ENCODE measurements around the gene COP1. TPM values are rescaled to one million over a fixed set of nuclear protein-coding genes. Genes with fewer than 3 reads are reported as not detected.

The COP1 gene
- total RNA-seq, 4 donors from 2014 or later = 32.5 to 60.1 (median 35.7) TPM

DNA sequence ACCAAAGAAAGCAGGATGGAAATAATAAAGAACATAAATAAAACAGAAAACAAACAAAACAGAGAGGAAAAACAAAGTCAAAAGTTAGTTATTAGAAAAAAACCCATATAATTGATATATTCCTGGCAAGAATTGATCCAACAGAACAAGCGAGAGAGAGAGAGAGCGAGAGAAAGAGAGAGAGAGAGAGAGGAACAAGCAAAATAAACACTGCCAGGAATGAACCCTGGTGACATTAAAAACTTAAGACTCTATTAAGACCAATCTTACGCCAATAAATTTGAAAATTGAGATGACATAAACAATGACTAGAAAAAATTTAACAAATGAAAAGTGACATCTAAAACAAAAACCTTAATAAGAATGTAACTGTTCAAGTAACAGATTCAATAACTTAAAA, 64.1 kb downstream of the COP1 start:
- intact Hi-C loops (cut with DNase I) = no loop called here
- Histone ChIP-seq H3K27me3 (no peaks in the 10 kb centered on the region), H3K4me3 (no peak overlapping the region), H3K27ac (no peak overlapping the region), H3K36me3 (peaks cover 0 to 39% (median 0%) of the 10 kb centered on the region in 3 donors), H3K9me3 (no peaks in the 10 kb centered on the region), H3K4me1 (no peaks in the 10 kb centered on the region)
- DNase-seq = no peak
- no peak for TF ChIP-seq POLR2A (IDR thresholded peaks at IDR 0.05)
- TF ChIP-seq, protein P1, sequence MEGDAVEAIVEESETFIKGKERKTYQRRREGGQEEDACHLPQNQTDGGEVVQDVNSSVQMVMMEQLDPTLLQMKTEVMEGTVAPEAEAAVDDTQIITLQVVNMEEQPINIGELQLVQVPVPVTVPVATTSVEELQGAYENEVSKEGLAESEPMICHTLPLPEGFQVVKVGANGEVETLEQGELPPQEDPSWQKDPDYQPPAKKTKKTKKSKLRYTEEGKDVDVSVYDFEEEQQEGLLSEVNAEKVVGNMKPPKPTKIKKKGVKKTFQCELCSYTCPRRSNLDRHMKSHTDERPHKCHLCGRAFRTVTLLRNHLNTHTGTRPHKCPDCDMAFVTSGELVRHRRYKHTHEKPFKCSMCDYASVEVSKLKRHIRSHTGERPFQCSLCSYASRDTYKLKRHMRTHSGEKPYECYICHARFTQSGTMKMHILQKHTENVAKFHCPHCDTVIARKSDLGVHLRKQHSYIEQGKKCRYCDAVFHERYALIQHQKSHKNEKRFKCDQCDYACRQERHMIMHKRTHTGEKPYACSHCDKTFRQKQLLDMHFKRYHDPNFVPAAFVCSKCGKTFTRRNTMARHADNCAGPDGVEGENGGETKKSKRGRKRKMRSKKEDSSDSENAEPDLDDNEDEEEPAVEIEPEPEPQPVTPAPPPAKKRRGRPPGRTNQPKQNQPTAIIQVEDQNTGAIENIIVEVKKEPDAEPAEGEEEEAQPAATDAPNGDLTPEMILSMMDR (IDR thresholded peaks at IDR 0.05) = no peak
- 81 to 96% methylated on average over 3 of the region's 3 CpGs for WGBS, 2 donors

DNA sequence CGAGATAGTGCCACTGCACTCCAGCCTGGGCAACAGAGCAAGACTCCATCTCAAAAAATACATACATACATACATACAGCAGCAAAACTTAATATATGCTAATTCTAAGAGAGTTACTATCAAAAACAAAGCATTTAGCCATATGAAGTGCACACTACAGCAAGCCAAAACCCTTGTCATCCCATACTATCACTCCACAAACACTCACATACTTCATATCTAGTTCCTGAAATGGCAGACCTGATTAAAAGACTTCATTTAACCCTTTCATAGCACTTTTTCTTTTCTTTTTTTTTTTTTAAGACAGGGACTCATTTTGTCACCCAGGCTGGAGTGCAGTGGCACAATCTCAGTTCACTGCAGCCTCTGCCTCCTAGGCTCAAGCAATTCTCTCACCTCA, 65.6 kb downstream of the COP1 start:
- Histone ChIP-seq H3K4me1 (no peaks in the 10 kb centered on the region), H3K27me3 (no peaks in the 10 kb centered on the region), H3K27ac (no peak overlapping the region), H3K4me3 (no peak overlapping the region), H3K36me3 (peaks cover 0 to 28% (median 0%) of the 10 kb centered on the region in 3 donors), H3K9me3 (no peaks in the 10 kb centered on the region)
- DNase-seq = no peak
- no peak for TF ChIP-seq POLR2A (IDR thresholded peaks at IDR 0.05)
- TF ChIP-seq, protein P1 (IDR thresholded peaks at IDR 0.05) = no peak
- WGBS, 2 donors = 90 to 100% methylated on average over 1 of the region's 1 CpG
- intact Hi-C loops (cut with DNase I) = no loop called here

DNA sequence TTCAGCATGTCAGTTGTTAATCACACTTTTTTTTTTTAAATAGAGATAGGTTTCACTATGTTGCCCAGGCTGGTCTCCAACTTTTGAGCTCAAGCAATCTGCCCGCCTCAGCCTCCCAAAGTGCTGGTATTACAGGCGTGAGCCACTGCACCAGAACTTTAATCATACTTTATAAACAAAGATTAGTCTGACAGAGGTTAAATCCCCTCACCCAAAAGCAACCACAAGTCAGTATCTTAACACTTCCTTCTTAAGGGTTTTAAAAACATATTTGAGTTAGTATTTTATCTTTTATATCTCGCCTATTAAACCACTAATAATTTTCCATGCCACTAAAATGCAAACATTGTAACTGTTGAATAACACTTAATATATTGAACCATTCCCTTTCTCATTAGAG, 70.2 kb downstream of the COP1 start:
- intact Hi-C loops (cut with DNase I) = no loop called here
- Histone ChIP-seq H3K4me1 (no peaks in the 10 kb centered on the region), H3K27me3 (no peaks in the 10 kb centered on the region), H3K9me3 (no peaks in the 10 kb centered on the region), H3K4me3 (no peak overlapping the region), H3K27ac (no peak overlapping the region), H3K36me3 (peaks cover 0 to 23% (median 0%) of the 10 kb centered on the region in 3 donors)
- WGBS, 2 donors = 85 to 87% methylated on average over 3 of the region's 3 CpGs
- DNase-seq = no peak
- TF ChIP-seq POLR2A (IDR thresholded peaks at IDR 0.05) = no peak
- TF ChIP-seq, protein P1 (IDR thresholded peaks at IDR 0.05) = no peak

DNA sequence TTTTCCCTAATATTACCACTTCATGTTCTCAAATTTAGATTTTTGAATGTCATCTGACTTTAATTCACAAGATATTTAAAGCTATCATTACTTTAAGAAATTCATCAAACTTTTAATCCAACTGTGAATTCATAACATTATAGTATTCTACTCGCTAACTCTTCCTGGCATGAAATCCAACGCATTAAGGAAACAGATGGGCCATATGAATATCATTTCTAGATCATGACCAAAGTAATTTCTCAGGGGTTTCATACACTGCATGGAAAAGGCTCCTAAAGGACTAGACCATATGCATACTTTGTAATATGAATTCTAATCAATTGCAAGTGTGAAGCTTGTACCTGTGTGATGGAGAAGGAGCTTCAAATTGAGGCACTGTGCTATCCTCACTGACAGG, 72.4 kb downstream of the COP1 start:
- Histone ChIP-seq H3K9me3 (no peaks in the 10 kb centered on the region), H3K4me1 (no peaks in the 10 kb centered on the region), H3K27ac (no peak overlapping the region), H3K36me3 (peaks cover 0 to 14% (median 0%) of the 10 kb centered on the region in 3 donors), H3K4me3 (no peak overlapping the region), H3K27me3 (no peaks in the 10 kb centered on the region)
- intact Hi-C loops (cut with DNase I) = no loop called here
- DNase-seq = no peak
- TF ChIP-seq, protein P1 (IDR thresholded peaks at IDR 0.05) = no peak
- TF ChIP-seq POLR2A (IDR thresholded peaks at IDR 0.05) = no peak
- WGBS, 2 donors = 70 to 73% methylated on average over 2 of the region's 2 CpGs

DNA sequence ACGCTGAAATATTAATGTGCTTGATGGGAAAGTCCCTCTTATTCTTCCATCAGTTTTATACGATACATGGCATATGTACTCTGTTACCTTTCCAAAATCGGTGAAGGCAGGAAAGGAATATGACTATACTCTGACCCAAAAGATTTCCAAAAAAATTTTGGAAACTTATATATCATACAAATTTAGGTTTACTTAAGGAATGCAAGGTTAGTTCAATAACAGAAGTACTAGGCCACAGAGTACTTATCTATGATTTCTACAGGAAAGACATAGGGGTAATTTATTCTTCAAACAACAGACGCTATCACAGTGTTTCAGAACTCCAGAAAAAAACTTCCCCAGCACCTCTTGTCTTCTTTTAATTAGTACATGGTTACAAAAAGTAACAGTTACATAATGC, 84.8 kb downstream of the COP1 start:
- H3K9me3 ChIP-seq = peaks cover 0 to 13% (median 6%) of the 10 kb centered on the region in 3 donors
- H3K36me3 ChIP-seq = peaks cover 0 to 36% (median 0%) of the 10 kb centered on the region in 3 donors
- no peak for DNase-seq
- H3K27me3 ChIP-seq = no peaks in the 10 kb centered on the region
- H3K4me1 ChIP-seq = no peaks in the 10 kb centered on the region
- H3K4me3 ChIP-seq = no peak overlapping the region
- intact Hi-C loops (cut with DNase I) = no loop called here
- TF ChIP-seq, protein P1 (IDR thresholded peaks at IDR 0.05) = no peak
- no peak for TF ChIP-seq POLR2A (IDR thresholded peaks at IDR 0.05)
- WGBS, 2 donors = 97 to 98% methylated on average over 4 of the region's 4 CpGs
- H3K27ac ChIP-seq = no peak overlapping the region

All from esophagus squamous epithelium (tissue), 5 donors.